Activated CD8-positive, alpha-beta memory T cell treated with anti-CD3 and anti-CD28 coated beads for 4 hours (primary cell): ENCODE data around the gene MEX3D.

ENCODE experiments used
- DNase-seq, 2 donors: peaks; one replicate each; pipeline ENCODE4 v3.0.0-alpha.2; 2020; ENCODE audit warnings: low read depth in 2 of 2

The MEX3D gene

DNA sequence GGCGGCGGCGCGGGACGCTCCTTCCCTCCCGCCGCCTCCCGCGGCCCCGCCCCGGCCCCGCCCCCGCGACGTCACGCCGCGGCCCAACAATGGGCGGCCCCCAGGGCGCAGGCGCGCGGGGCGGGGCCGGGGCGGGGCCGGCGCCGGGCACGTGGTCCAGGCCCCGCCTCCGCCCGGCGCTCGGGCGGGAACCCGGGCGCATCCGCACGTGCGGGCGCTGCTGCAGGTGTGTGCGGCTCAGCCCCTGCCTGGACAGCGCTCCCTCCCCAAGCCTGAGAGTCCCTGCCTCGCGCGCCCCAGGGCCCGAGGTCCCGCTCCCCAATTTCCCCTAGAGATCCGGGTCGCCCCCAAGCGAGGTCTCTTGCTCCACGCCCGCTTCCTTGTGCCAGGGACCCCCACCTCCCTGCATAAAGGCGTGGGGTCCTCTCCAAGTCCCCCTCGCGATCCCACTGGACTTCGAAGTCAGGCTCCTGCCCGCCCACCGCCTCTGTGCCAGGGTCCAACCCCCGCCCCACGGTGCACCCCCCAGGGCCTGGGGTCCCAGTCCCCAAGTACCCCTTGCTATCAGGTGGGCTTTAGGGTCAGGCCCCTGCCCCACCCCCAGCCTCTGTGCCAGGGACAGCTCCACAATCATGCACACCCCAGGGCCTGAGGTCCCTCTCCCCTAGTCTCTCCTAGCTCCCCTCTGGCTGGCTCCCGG lies at the start of gene MEX3D:
TSS of gene MEX3D (minus strand) at position 6 of the 700 bp plus-strand sequence. CDS start 267 bp downstream, outside the sequence.
- DNase-seq, result peak; percentile 58 to 67

GRCh38 chr19:1616875-1617274 lies 48.8 kb upstream of the MEX3D start:
- DNase-seq, result no peak

GRCh38 chr19:1616396-1616795 lies 48.3 kb upstream of the MEX3D start:
- no peak for DNase-seq

GRCh38 chr19:1615156-1615765 lies 47.1 kb upstream of the MEX3D start:
- no peak for DNase-seq

DNA sequence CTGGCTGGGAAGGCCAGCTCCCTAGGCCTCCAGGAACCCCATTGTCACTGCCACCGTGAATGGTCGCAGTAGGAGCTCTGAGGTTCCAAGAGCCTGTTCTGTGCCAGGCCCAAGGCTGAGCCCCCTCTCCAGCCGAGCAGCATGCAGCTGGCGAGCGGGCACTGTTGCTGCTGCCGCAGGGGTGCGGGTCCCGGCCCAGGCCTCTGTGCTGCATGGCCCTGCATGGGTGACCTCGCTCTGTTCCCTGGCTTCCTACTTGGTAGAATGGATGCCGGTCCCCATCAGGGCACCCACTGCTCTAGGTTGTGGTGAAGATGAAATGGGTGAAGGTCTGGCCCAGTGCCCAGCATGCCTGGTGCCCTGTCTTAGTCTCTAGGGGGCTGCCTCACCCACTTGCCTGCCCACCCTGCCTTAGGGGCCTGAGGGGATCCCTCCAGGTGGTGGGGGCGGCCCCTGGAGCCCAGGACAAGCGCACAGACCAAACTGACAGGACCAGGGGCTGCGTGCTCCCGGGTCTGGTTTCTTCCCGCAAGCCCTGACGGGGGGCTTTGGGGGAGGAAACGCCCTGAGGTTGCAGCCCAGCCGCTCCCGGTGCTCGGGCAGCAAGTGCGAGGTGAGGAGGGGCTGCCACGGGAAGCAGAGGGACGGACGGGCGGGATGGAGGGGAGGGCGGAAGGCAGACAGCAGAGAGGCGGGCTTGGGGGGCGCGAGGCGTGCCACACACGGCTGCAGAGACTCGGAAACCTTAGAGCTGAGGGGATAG lies 45.9 kb upstream of the MEX3D start:
- DNase-seq, result no peak

DNA sequence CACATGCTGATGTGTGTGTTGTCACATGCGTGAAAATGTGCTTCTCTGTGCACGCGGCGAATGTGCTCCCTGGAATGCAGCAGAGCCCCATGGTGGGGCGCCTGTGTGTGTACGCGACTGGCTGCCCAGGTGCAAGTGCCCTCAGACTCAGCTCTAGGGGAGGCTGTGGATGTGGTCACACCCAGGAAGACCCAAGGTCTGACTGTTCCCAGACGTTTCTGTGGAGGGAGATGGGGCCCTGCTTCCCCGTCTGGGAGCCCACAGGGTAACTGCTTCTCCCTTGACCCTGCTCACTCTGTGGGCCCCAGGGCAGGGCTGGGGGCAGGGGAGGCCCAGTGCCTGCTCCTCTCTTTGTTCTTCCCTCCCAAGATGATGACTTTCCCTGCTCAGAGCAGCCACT lies 45.0 kb upstream of the MEX3D start:
- DNase-seq, result no peak

- no peak for DNase-seq
These were observed 44.3 kb upstream of the MEX3D start for GRCh38 chr19:1612114-1613086.

DNA sequence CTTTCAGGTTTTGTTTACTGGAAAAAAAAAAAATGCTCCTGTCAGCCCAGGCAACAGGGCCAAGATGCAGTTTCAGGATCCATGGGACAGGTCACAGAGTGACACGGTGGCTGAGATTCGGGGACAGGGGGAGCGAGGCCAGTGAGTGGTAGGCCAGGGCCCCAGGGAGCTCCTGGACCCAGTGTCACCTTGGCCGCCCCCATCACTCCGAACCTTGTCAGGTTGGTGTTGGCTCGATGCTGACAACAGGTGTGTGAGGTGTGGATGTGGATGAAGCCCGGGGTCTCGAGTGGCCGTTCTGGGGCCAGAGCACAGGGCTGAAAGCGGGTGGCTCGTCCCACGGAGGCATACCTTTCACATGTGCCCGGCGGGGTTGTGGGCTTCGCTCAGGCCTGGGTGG lies 43.2 kb upstream of the MEX3D start:
- DNase-seq, result no peak

GRCh38 chr19:1610579-1610978 lies 42.5 kb upstream of the MEX3D start:
- DNase-seq, result no peak

DNA sequence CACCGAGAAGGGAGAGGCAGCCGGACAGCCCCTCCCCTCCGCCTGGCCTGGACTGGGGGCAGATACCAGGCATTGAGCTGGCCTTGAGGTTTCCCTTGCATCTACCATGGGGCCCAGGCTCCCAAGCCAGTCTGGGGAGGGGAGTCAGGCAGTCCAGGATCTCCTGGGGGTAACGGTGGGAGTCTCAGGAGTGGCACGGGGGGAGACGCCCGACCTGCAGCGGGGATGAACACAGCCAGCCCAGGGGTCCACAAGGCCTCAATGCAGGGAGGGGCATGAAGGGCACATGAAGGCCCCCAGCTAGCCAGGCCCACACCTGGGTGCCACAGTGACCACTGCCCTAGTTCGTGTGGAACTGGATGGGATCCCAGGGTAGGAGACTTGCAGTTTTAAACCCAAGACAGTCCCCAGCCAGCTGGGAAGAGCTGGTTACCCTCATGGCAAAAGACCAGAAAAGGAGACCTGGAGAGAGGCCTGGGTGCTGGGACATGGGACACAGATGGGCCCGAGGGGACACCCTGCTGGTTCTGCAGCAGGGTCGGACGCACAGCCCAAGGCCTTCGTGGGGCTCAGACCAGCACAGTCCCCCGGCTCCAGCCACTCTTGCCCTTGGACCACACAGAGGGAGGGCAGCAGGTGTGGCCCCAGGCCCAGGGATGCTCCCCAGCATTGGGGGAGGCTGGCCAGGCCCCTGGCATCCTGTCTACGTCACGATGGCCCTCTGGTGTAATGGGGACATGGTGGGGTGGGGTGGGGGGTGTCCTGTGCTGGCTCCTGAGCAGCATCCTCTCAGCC lies 41.8 kb upstream of the MEX3D start:
- DNase-seq, result no peak

GRCh38 chr19:1609103-1609396 lies 40.9 kb upstream of the MEX3D start:
- no peak for DNase-seq

- DNase-seq, result no peak
These were observed 40.4 kb upstream of the MEX3D start for GRCh38 chr19:1608359-1609102.

GRCh38 chr19:1606138-1606651 lies 38.1 kb upstream of the MEX3D start:
- no peak for DNase-seq

GRCh38 chr19:1605236-1606137 lies 37.4 kb upstream of the MEX3D start, which contains the start of gene UQCR11:
TSS of gene UQCR11 (minus strand) at chr19:1605462. CDS start at chr19:1605409, 53 bp downstream.
- peak; percentile 88 to 89 for DNase-seq

GRCh38 chr19:1602091-1602707 lies 34.1 kb upstream of the MEX3D start:
- no peak for DNase-seq

- DNase-seq, result no peak
These were observed 33.5 kb upstream of the MEX3D start for GRCh38 chr19:1601613-1602064.

DNA sequence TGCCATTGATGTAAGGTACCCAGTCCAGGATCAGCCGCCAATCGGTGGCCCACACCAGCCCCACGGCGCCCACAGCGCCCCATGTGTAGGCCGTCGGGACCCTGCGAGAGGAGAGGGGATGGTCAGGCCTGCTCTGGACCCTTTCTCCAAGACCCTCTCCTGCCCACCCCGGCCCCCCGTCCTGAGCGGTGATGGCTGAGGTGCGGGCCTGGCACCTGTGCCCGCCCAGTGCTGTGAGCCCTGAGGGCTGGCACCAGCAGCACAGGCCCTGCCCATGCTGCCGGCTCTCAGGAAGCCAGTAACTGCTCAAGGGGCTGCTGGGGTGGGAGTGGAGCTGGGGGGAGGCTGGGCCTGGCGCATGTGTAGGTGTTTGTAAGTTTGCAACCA lies 31.3 kb upstream of the MEX3D start:
- DNase-seq, result no peak

DNA sequence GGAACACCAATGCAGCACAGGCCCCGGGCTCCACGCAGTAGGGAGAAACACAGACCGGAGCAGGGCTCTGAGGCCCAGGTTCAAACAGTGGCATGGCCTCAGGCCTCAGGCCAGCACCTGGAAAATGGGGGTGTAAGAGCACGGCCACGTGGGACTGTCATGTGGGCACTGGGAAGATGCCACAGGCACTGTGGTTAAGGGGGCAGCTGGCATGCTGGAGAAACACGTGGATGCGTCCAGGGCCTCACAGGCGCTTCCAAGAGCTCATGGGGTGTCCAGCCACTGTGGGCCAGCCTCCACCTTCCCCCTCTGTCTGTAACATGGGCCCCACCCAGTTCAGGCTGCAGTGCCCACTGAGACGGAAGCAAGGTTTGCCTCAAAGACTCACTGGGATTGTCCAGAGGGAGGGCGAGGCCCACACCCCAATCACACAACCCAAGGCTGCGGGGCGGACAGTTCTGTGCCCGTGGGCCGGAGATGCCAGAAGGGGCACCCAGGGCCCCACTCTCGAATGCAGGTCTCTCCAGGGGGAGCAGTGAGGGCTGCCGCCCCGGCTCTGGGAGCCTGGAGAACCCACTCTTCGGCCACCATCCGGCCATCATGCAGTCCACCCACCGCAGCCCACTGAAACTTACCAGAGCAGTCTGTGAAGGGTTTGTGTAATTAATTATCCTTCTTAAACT lies 30.8 kb upstream of the MEX3D start:
- DNase-seq, result no peak
